HG03565 (cell line): ENCODE data around the gene CCDC92B.
"Not testable (repeated sequence)": the region's sequence is repeated elsewhere in the genome, so short reads cannot be mapped to it uniquely, and the experiment has no call there.

Experiments
- ATAC-seq: cut with Tn5 transposase; IDR thresholded peaks from one replicate; pipeline ENCODE4 v1.9.1; 2021; ENCODE audit warnings: mild to moderate bottlenecking, moderate library complexity; ENCODE audit not compliant: unreplicated experiment

Gene CCDC92B

GRCh38 chr17:2749058-2749783 is at the start of gene CCDC92B:
CCDC92B (minus strand) TSS chr17:2749652; CDS start chr17:2735145, 14,507 bp downstream.
- no peak for ATAC-seq

- no peak for ATAC-seq
Observed at GRCh38 chr17:2798678-2799077, 49.2 kb upstream of the CCDC92B start.

GRCh38 chr17:2798188-2798587 is 48.7 kb upstream of the CCDC92B start:
- no peak for ATAC-seq

- no peak for ATAC-seq
Observed at GRCh38 chr17:2797637-2798036, 48.2 kb upstream of the CCDC92B start.

GRCh38 chr17:2797226-2797625 is 47.8 kb upstream of the CCDC92B start:
- no peak for ATAC-seq

DNA sequence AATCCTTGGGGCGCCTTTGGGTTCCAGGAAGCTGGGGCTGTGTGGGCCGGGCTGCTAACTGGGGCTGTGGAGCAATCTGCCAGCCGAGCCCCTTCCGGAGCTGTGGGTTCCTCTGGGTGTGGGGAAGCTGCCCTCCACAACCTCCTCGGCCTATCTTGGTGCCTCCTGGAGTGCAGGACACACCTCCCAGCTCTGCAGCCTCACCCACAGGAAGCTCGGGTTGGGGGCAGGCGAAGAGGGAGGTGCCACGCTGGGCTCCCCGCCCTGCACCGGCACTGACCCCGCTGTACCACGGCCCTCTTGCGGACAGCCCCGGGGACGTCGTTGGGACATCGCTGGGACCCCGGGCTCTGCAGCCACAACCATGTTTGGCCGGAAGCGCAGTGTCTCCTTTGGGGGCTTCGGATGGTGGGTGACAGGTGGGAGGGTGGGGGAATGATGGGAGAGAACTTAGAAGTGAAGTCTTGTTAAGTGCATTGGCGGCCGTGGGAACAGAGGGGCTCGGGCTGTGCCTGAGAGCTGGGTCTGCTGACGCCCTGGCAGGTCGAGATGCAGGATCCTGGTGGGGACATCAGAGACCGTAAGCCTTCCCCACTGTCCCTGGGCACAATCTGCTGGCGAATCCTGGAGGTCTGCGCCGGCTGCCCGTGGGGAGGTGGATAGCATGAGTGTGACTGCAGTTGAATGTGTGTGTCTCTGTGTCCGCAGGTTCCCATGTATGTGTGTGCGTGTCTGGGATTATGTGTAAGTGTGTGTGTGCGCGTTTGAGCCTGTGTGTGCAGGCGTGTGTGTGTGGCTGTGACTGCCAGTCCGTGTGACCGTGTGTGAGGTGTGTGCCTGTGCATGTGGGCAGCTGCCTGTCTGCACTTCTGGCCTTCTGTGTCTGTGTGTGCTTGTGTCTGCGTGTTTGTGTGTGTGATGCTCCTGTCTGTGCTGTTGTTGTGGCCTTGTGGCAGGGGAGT is 47.0 kb upstream of the CCDC92B start, which contains the start of gene RAP1GAP2:
Gene RAP1GAP2, plus strand, starts transcription at position 275 of the 962 bp plus-strand sequence. Its CDS starts 90 bp downstream, at position 365.
- ATAC-seq: no peak

DNA sequence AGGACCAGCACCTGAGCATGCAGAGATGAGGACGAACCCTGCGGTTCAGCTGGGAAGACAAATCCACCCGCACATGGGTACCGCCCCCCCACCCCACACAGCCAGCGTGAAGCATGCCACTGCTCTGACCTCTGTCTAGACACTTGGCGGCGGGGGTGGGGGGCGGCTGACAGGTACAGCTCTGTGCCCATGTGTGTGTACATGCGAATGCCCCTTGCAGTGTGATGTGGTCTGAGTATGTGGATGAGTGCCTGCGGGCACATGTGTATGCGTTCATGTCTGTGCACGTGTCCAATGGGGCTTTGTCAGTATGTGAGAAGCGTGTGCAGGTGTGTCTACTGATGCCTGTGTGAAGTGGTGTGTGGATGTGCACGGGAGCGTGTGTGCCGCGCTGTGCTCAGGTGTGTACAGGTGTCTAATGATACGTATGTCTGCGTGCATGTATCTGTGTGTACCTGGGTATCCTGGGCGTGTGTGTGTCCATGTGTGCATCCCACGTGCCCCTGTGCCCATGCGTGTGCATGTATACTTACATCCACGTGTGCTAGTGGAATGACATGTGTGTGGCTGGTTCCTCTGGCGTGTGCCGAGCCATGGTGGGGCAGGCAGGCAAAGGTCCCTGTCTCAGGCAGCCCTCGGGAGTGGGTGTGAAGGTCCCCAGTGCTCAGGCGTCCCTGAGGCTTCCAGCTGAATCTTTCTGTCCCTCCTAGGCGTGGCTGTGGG is 46.1 kb upstream of the CCDC92B start:
- no peak for ATAC-seq

DNA sequence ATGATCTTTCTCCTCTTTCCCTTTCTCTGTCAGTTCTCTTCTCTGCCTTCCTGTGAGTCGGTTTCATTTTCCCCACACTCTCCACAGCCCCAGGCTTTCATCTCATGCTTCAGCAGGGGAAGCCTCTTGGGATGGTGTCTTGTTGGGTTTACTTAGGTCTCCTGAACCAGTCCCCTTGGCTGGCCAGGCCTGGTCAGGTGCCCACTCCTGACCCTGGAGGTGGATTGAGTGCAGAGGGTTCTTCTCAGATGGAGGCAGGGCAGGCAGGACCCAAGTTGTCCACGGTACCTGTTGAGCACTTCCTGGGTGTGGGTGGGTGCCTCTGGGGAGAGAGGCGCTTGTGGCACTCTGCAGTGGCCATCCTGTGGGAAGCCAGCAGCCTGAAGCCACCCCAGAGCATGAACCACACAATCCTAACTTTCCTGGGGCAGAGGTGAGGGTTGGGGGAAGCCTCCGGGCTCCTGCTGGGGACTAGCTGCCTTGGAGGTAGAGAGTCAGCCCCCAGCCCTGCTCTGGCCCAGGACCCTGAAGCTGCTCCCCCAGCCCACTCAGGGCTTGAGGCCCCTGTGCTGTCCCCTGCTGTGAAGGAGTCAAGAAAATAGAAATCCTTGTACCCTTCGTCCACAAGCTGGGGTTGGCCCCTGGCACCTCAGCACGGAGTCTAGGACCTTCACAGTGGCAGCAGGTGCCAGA is 44.8 kb upstream of the CCDC92B start:
- no peak for ATAC-seq

- ATAC-seq: no peak
Observed at GRCh38 chr17:2792366-2793169, 43.1 kb upstream of the CCDC92B start.

GRCh38 chr17:2789700-2790099 is 40.2 kb upstream of the CCDC92B start:
- ATAC-seq: no peak

DNA sequence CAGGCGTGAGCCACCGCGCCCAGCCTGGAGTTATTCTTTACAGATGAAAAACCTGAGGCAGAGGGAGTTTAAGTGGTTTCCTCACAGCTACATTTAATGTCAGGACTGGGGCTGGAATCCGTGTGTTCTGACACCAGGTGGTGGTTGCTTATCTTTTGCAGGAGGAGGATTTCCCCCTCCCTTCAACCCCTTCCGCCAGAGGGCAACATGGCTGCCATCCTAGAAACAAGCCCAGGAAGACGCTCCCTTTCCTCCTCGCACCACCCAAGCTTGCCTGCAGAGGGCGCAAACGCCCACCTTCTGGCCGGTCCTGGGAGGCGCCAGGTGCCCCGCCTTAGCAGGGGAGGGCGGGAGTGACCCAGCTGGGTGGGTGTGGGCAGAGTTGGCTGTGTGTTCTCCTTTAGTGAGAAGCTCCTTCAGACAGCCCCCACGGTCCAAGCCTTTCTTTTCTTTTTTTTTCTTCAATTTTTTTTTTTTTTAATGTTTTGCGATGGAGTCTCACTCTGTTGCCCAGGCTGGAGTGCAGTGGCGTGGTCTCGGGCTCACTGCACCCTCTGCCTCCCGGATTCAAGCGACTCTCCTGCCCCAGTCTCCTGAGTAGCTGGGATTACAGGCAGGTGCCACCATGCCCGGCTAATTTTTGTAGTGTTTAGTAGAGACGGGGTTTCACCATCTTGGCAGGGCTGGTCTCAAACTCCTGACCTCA is 36.9 kb upstream of the CCDC92B start:
- ATAC-seq: no peak

DNA sequence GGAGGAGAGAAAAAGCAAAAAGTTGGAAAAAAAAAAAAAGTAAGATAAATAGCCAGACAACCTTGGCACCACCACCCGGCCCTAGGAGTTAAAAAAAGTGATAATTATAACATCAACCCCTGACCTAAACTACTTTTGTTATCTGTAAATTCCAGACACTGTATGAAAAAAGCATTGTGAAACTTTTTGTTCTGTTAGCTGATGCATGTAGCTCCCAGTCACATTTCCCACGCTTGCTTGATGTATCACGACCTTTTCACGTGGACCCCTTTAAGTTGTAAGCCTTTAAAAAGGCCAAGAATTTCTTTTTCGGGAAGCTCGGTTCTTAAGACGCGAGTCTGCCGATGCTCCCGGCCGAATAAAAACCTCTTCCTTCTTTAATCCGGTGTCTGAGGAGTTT is 35.9 kb upstream of the CCDC92B start:
- ATAC-seq: not testable (repeated sequence)

DNA sequence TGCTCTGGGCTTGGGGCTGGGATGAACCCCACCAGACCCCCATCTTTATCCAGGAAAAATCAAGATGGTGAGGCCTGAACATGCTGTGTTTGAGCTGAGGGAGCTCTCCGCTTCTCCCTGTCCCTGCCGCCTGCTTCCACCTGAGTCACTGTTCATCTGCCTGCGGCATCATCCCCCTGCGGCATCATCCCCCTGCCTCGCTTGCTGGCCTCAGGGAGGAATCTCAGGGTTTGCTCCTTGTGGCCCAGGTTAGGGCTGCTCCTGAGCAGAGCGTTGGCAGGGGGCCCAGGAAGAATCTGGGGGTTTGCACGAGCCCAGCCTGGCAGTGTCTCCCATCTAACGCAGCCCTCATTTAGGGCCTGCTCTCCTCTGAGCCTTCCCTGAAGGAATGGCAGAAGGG is 35.4 kb upstream of the CCDC92B start:
- ATAC-seq: no peak

DNA sequence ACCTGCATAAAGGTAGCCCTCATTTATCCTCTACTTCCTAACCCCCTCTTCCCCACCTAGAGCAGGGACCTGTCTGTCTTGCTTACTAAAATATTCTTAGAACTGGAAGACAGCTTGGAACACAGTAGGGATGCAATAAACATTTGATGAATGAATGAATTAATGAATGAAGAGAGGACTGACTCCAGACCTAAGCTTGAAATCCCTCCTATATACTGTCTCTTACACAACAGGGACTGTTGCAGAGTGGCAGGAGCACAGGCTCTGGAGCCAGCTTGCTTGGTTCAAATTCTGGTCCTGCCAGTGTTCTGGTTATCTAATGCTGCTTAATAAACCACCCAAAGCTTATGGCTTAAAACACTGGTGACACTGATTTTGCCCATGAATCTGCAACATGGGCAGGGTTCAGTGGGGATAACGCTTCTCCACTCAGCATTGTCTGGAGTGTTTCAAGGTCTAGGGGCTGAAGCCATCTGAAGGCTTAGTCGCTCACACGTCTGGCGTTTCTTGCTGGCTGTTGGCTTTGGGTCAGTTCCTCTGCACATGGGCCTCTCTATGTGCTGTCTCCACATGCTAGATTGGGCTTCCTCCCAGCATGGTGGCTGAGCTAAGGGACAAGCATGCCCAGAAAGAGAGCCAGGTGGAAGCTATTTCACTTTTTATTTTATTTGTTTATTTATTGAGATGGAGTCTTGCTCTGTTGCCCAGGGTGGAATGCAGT is 34.0 kb upstream of the CCDC92B start:
- ATAC-seq: no peak

- ATAC-seq: no peak
Observed at GRCh38 chr17:2782055-2782454, 32.6 kb upstream of the CCDC92B start.

DNA sequence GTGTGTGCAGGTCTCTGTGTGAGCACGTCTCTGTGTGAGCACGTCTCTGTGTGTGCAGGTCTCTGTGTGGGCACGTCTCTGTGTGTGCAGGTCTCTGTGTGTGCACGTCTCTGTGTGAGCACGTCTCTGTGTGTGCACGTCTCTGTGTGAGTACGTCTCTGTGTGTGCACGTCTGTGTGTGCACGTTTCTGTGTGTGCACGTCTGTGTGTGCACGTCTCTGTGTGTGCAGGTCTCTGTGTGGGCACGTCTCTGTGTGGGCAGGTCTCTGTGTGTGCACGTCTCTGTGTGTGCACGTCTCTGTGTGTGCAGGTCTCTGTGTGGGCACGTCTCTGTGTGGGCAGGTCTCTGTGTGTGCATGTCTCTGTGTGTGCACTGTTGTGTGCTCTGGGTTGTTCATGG is 32.1 kb upstream of the CCDC92B start:
- ATAC-seq: not testable (repeated sequence)

GRCh38 chr17:2780931-2781454 is 31.5 kb upstream of the CCDC92B start:
- no peak for ATAC-seq

DNA sequence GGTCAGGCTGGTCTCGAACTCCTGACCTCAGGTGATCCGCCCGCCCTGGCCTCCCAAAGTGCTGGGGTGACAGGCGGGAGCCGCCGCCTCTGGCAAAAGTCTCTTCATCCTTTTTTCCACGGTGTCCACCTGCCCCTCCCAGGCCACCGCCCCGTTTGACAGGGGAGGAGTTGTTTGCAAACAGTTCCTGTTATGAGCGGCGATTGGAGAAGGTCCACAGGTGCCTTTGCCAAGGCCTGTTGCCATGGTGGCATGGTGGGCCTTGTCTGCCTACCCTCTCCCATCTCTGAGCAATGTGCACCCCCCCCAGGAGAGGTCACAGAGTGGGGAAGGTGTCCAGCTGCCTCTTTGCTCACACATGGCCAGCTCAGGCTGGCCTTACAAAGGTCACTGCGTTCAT is 30.8 kb upstream of the CCDC92B start:
- ATAC-seq: no peak
